Activated naive CD8-positive, alpha-beta T cell treated with anti-CD3 and anti-CD28 coated beads, Interleukin-2, amount 10 ng/mL, durations not matched to agents 7 days and 5 days (primary cell): ENCODE data around the gene SVIL. TPM values are rescaled to one million over a fixed set of nuclear protein-coding genes. Genes with fewer than 3 reads are reported as not detected.

Experiments
- ATAC-seq: fragments of 150-1000 bp; cut with Tn5 transposase; one replicate; pipeline ENCODE4 v1.10.0; 2021; ENCODE audit warnings: low read depth, moderate library complexity
- POLR2A ChIA-PET: fragments of 350-600 bp; sonication (Branson Sonifier 250); formaldehyde crosslinking; loops from one replicate; lab custom pipeline; 2021; ENCODE audit warnings: antibody characterized with exemption; lab: Charles Lee
- DNase-seq: peaks from one replicate; pipeline ENCODE4 v3.0.0; 2021
- H3K27ac Mint-ChIP-seq: one replicate; pipeline ENCODE4 v1.8.0; 2022; ENCODE audit warnings: mild to moderate bottlenecking, mixed read lengths
- H3K27me3 Mint-ChIP-seq: one replicate; pipeline ENCODE4 v1.8.0; 2022; ENCODE audit warnings: mild to moderate bottlenecking, moderate library complexity, mixed read lengths
- H3K36me3 Mint-ChIP-seq: one replicate; pipeline ENCODE4 v1.8.0; 2021; ENCODE audit warnings: mild to moderate bottlenecking, mixed read lengths
- H3K4me1 Mint-ChIP-seq: one replicate; pipeline ENCODE4 v1.8.0; 2021; ENCODE audit warnings: mixed read lengths
- H3K4me3 Mint-ChIP-seq: one replicate; pipeline ENCODE4 v1.8.0; 2022; ENCODE audit warnings: mild to moderate bottlenecking, moderate library complexity, mixed read lengths
- H3K9me3 Mint-ChIP-seq: one replicate; pipeline ENCODE4 v1.8.0; 2021; ENCODE audit warnings: mixed read lengths
- total RNA-seq, 2 experiments: library from RNA; stranded (reverse); gene quantifications; one replicate each; pipeline ENCODE4 v1.2.3, GENCODE V29; 2021

SVIL gene
- 10 to 100 TPM in 1 of 2 experiments, 1 to 10 TPM in 1; 8.3 to 10.3 TPM for total RNA-seq

DNA sequence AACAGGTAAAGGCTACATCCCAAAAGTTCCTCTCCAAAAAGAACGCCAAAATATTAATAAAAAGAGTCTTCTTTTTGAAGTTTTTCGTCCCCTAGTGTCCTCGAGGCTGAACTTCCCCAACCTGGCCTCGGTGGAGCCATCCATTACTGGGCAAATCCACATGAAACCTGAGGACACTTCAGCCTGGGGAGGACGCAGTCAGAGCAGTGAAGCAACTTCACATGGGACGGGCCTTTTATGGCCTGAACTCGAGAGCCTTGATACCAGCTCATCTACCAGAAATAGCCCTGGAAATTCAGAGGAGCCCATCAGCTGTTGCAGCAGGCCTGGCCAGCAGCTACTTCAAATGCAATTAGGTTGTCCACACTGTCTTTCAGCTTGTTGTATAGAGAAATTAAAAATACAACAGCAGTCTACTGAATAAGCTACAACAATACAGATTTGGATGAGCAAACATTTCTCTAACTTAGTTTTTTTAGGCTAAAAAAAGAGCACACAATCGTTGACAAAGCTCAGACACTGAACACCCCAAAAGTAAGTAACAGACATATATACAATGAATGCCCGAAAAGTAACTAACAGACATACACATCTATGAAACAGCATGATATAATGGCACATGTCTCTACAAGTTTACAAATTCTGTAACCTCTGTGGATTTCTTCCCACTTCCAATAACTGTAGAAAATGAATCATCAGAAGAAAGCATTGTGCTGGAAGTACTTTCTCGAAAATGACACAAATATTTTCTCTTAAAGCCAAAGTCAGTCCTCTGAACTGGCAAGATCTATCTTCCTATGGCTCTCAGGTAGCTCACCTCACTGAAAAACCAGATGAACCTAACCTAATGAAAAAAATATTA is at the start of gene SVIL:
Gene SVIL, minus strand, starts transcription at position 208 of the 862 bp plus-strand sequence. CDS start 79,913 bp downstream, outside the sequence.
- H3K27me3 Mint-ChIP-seq: no peaks in the 10 kb centered on the region
- no peak for ATAC-seq
- peak within 1 kb of the TSS; percentile 15 for H3K4me3 Mint-ChIP-seq
- POLR2A ChIA-PET: no interaction called here
- peaks cover 22% of the 10 kb centered on the region for H3K4me1 Mint-ChIP-seq
- no peak for DNase-seq
- no peak within 1 kb of the TSS for H3K27ac Mint-ChIP-seq
- peaks cover 4% of the 10 kb centered on the region for H3K36me3 Mint-ChIP-seq
- H3K9me3 Mint-ChIP-seq: no peaks in the 10 kb centered on the region

DNA sequence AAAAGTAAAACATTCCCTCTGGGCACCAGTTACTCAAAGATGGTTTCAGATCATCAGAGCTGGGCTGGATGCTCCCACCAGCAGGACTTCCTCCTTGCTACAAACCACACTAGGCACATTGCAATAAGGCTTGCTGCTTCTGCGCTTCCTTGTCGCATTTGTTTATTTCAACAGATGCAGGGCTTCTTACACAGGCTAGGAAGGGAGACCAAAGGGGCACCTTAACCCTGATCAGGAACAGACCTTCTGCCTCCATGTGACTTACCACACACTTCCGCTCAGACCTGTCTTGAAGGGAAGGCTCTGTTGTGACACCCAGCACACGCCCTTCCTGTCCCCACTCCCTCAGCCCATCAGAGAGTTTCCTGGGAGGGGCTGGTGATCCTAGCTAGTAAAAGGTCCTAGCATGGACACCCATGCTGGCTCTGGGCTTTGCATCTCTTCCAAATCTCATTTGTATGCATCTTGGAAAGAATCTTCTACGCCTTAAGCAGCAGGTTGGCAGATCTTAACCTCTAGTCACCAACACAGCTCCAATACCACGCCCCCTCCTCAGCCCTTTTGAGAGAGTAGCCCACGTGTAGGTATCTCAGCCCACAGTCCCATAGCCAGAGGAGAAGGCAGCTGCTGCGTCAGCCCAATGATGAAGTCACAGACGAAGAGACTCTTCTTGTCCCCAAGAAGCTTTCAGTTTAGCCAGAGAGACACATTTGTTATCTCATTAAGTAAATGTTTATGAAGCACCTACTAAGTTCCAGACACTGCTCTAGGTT is 47.1 kb upstream of the SVIL start:
- Mint-ChIP-seq H3K27ac (peak overlapping the region; percentile 89), H3K4me1 (peaks cover 28% of the 10 kb centered on the region), H3K9me3 (peaks cover 7% of the 10 kb centered on the region), H3K4me3 (peak overlapping the region; percentile 59), H3K27me3 (no peaks in the 10 kb centered on the region), H3K36me3 (peaks cover 39% of the 10 kb centered on the region)
- POLR2A ChIA-PET: interaction anchor here (0.5 to 2.5 kb wide), 3 partner anchors 24 to 301 kb away, joined by 3 to 11 read pairs (median 4); no protein-coding TSS in a partner anchor
- DNase-seq (peak; percentile 55), ATAC-seq (peak; percentile 100)

DNA sequence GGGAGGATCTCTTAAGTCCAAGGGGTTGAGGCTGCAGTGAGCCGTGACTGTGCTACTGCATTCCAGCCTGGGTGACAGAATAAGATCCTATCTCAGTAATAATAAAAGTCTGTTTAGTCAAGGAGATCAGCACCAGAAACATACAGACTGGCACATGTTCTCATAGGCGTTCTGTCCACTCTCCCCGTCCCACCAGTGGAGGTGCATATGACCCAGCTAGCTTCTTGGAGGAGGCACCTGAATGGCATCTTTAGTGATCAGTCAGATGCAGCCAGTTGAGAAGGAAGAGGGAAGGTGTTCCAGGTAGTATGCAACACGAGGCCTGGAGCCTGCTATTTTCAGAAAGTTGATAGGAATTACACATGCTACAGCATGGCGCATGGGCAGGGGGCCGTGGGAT is 45.3 kb upstream of the SVIL start:
- Mint-ChIP-seq H3K27me3 (no peaks in the 10 kb centered on the region), H3K36me3 (peaks cover 49% of the 10 kb centered on the region), H3K4me3 (peak overlapping the region; percentile 9), H3K27ac (peak overlapping the region; percentile 73), H3K9me3 (peaks cover 19% of the 10 kb centered on the region), H3K4me1 (peaks cover 32% of the 10 kb centered on the region)
- no peak for DNase-seq
- POLR2A ChIA-PET: no interaction called here
- no peak for ATAC-seq

DNA sequence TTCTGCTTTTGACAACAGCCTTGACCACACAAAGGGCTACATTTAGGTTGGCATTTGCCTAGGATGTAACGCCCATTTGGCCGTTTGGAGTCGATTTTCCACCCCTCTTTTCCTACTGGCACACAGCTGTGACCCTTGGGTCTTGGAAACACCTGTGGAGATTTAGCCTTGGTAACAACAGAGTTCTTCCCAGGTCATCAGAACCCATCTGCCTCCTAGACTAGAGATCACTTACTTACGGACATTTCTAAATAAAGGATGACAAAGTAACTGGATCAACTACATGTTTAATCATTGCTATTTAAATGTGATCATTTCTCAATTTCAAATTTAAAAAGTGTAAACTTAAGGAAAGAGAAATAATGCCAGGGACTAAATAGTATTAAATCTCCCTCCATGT is 42.0 kb upstream of the SVIL start:
- POLR2A ChIA-PET: no interaction called here
- Mint-ChIP-seq H3K27me3 (no peaks in the 10 kb centered on the region), H3K36me3 (peaks cover 34% of the 10 kb centered on the region), H3K9me3 (peaks cover 27% of the 10 kb centered on the region), H3K4me1 (peaks cover 17% of the 10 kb centered on the region), H3K27ac (no peak overlapping the region), H3K4me3 (no peak overlapping the region)
- ATAC-seq: no peak
- DNase-seq: no peak

- Mint-ChIP-seq H3K27ac (no peak overlapping the region), H3K36me3 (peaks cover 33% of the 10 kb centered on the region), H3K4me1 (peaks cover 9% of the 10 kb centered on the region), H3K27me3 (no peaks in the 10 kb centered on the region), H3K4me3 (no peak overlapping the region), H3K9me3 (peaks cover 27% of the 10 kb centered on the region)
- no peak for ATAC-seq
- no peak for DNase-seq
- POLR2A ChIA-PET: no interaction called here
Observed at GRCh38 chr10:29675984-29676383, 41.2 kb upstream of the SVIL start.

GRCh38 chr10:29671968-29672367 is 37.2 kb upstream of the SVIL start:
- Mint-ChIP-seq H3K9me3 (peaks cover 26% of the 10 kb centered on the region), H3K27me3 (no peaks in the 10 kb centered on the region), H3K27ac (no peak overlapping the region), H3K4me1 (peaks cover 5% of the 10 kb centered on the region), H3K36me3 (peaks cover 34% of the 10 kb centered on the region), H3K4me3 (no peak overlapping the region)
- no peak for DNase-seq
- POLR2A ChIA-PET: no interaction called here
- no peak for ATAC-seq

- no peak for DNase-seq
- H3K27ac Mint-ChIP-seq: no peak overlapping the region
Observed at GRCh38 chr10:29671228-29671780, 36.5 kb upstream of the SVIL start.

DNA sequence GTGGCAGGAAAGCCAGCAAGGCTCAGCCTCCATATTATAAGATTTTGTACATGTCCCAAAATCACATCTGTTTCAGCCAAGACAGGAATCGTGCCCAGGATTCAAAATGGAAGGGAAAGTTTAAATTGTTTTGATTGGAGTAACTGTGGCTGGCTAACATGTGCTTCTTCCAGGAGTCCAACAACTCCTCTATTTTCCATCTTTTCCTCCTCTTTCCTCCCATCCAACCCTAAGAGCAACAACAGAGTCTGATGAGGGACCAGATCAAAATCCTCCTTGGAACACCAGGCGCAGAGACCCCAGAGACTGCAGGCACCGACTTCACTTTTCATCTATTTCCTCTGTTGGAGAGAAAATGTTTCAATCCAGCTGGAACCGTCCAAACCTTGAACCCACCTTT is 36.0 kb upstream of the SVIL start:
- ATAC-seq: no peak
- no peak for DNase-seq
- peaks cover 5% of the 10 kb centered on the region for H3K4me1 Mint-ChIP-seq
- POLR2A ChIA-PET: interaction anchor here (0.6 kb wide), 1 partner anchor 1114 kb away, joined by 3 read pairs; no protein-coding TSS in a partner anchor
- peaks cover 26% of the 10 kb centered on the region for H3K36me3 Mint-ChIP-seq
- no peaks in the 10 kb centered on the region for H3K27me3 Mint-ChIP-seq
- no peak overlapping the region for H3K27ac Mint-ChIP-seq
- peaks cover 18% of the 10 kb centered on the region for H3K9me3 Mint-ChIP-seq
- H3K4me3 Mint-ChIP-seq: no peak overlapping the region

More at GRCh38 chr10:29671228-29671780, 36.5 kb upstream of the SVIL start:
- no peak for ATAC-seq
- H3K27me3 Mint-ChIP-seq: no peaks in the 10 kb centered on the region
- no peak overlapping the region for H3K4me3 Mint-ChIP-seq
- H3K36me3 Mint-ChIP-seq: peaks cover 31% of the 10 kb centered on the region
- POLR2A ChIA-PET: no interaction called here
- H3K9me3 Mint-ChIP-seq: peaks cover 22% of the 10 kb centered on the region
- H3K4me1 Mint-ChIP-seq: peaks cover 5% of the 10 kb centered on the region

DNA sequence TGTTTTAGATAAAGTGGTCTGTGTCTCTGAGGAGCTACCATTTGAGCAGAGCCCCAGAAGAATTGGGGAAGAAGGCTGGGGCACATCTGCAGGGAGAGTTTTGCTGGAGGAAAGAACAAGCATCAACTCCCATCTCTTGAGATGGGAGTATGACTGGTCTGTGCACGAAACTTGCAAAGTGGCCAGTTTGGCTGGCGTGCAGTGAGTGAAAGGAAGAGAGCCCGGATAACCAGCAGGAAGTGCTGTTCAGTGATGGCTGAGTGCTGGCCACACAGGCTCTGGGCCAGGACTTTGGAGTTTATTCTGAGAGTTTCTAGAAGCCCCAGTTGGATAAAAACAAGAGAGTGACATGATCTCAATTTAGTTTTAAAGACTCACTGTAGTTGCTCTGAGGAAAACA is 34.4 kb upstream of the SVIL start:
- Mint-ChIP-seq H3K27me3 (no peaks in the 10 kb centered on the region), H3K4me1 (peaks cover 2% of the 10 kb centered on the region), H3K4me3 (no peak overlapping the region), H3K36me3 (peaks cover 15% of the 10 kb centered on the region), H3K27ac (no peak overlapping the region), H3K9me3 (peaks cover 9% of the 10 kb centered on the region)
- POLR2A ChIA-PET: no interaction called here
- no peak for ATAC-seq
- DNase-seq: no peak

GRCh38 chr10:29668628-29669027 is 33.9 kb upstream of the SVIL start:
- H3K9me3 Mint-ChIP-seq: peaks cover 9% of the 10 kb centered on the region
- H3K4me1 Mint-ChIP-seq: peaks cover 2% of the 10 kb centered on the region
- no peaks in the 10 kb centered on the region for H3K27me3 Mint-ChIP-seq
- H3K36me3 Mint-ChIP-seq: peaks cover 14% of the 10 kb centered on the region
- ATAC-seq (no peak), DNase-seq (no peak)
- no peak overlapping the region for H3K4me3 Mint-ChIP-seq
- POLR2A ChIA-PET: no interaction called here
- H3K27ac Mint-ChIP-seq: no peak overlapping the region

- Mint-ChIP-seq H3K36me3 (peaks cover 11% of the 10 kb centered on the region), H3K4me1 (peaks cover 2% of the 10 kb centered on the region), H3K27me3 (peaks cover under 1% of the 10 kb centered on the region), H3K27ac (no peak overlapping the region), H3K4me3 (no peak overlapping the region), H3K9me3 (peaks cover 2% of the 10 kb centered on the region)
- ATAC-seq (no peak), DNase-seq (no peak)
- POLR2A ChIA-PET: no interaction called here
Observed at GRCh38 chr10:29667191-29667590, 32.4 kb upstream of the SVIL start.

DNA sequence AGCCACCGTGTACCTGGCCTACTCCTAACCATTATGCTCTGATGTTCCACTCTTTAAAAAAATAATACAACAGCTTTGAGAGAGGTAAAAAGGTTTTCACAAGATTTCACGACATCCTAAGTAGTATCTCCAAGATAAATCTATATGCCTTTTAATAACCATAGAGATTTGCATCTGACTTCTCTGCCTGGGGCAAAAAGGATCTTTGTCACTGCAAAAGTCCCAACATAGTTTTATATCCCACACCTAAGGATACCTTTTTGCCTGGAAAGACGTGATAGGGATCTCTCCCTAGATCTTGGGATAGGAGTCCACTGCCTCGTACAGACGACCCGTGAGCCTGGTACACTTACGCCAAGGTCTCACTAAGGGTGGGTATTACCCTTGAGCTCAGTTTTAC is 31.4 kb upstream of the SVIL start:
- H3K4me3 Mint-ChIP-seq: no peak overlapping the region
- no peak for ATAC-seq
- peaks cover 11% of the 10 kb centered on the region for H3K36me3 Mint-ChIP-seq
- no peak for DNase-seq
- no peak overlapping the region for H3K27ac Mint-ChIP-seq
- H3K27me3 Mint-ChIP-seq: peaks cover 9% of the 10 kb centered on the region
- H3K9me3 Mint-ChIP-seq: peaks cover 2% of the 10 kb centered on the region
- H3K4me1 Mint-ChIP-seq: peaks cover 2% of the 10 kb centered on the region
- POLR2A ChIA-PET: interaction anchor here (0.9 kb wide), 1 partner anchor 18 kb away, joined by 3 read pairs; no protein-coding TSS in a partner anchor

- no peak overlapping the region for H3K4me3 Mint-ChIP-seq
- POLR2A ChIA-PET: no interaction called here
Observed at GRCh38 chr10:29663718-29664117, 28.9 kb upstream of the SVIL start.

More at GRCh38 chr10:29663718-29664117, 28.9 kb upstream of the SVIL start:
- Mint-ChIP-seq H3K36me3 (no peaks in the 10 kb centered on the region), H3K4me1 (peaks cover 13% of the 10 kb centered on the region), H3K27ac (no peak overlapping the region), H3K27me3 (peaks cover 11% of the 10 kb centered on the region), H3K9me3 (no peaks in the 10 kb centered on the region)
- DNase-seq: no peak
- no peak for ATAC-seq
